DOHH2 (cell line): ENCODE results near the gene PRDX5.

Source experiments
- H3F3A ChIP-seq: fragments of 200-600 bp; sonication (generic), shearing (Covaris generic); 2 replicates; pipeline ENCODE4 v1.6.0; 2016; ENCODE audit warnings: antibody characterized with exemption, mild to moderate bottlenecking; ENCODE audit not compliant: control insufficient read depth, insufficient read depth
- H3K27ac ChIP-seq: fragments of 200-600 bp; sonication (generic); 2 replicates; pipeline ENCODE4 v1.5.1; 2014; ENCODE audit warnings: low read depth, mild to moderate bottlenecking, low read length, moderate library complexity
- H3K27me3 ChIP-seq: fragments of 200-600 bp; sonication (generic); 2 replicates; pipeline ENCODE4 v1.6.1; 2014; ENCODE audit warnings: mild to moderate bottlenecking, low read length, mixed read lengths; ENCODE audit not compliant: control insufficient read depth
- H3K36me3 ChIP-seq: fragments of 200-600 bp; sonication (generic); 2 replicates; pipeline ENCODE4 v1.6.1; 2014; ENCODE audit warnings: mild to moderate bottlenecking, low read length, moderate library complexity, mixed read lengths; ENCODE audit not compliant: control insufficient read depth
- H3K4me1 ChIP-seq: fragments of 200-600 bp; sonication (generic); 2 replicates; pipeline ENCODE4 v1.6.1; 2014; ENCODE audit warnings: mild to moderate bottlenecking, low read length, mixed read lengths; ENCODE audit not compliant: control insufficient read depth
- H3K4me2 ChIP-seq: fragments of 200-600 bp; sonication (generic); 2 replicates; pipeline ENCODE4 v1.6.0; 2014; ENCODE audit warnings: mild to moderate bottlenecking, low read length, moderate library complexity
- H3K4me3 ChIP-seq: fragments of 200-600 bp; sonication (generic); 2 replicates; pipeline ENCODE4 v1.5.1; 2014; ENCODE audit warnings: mild to moderate bottlenecking, low read length, mixed read lengths
- H3K79me2 ChIP-seq: fragments of 200-600 bp; sonication (generic); 2 replicates; pipeline ENCODE4 v1.6.1; 2014; ENCODE audit warnings: mild to moderate bottlenecking, low read length, mixed read lengths; ENCODE audit not compliant: control insufficient read depth
- H3K9me2 ChIP-seq: fragments of 200-600 bp; sonication (generic); replicated peaks from 2 replicates; pipeline ENCODE4 v1.6.1; 2014; ENCODE audit warnings: mild to moderate bottlenecking, low read length, mixed read lengths; ENCODE audit not compliant: control insufficient read depth
- H3K9me3 ChIP-seq: fragments of 200-600 bp; sonication (generic); 2 replicates; pipeline ENCODE4 v1.6.1; 2014; ENCODE audit warnings: antibody characterized with exemption, low read length, mixed read lengths; ENCODE audit not compliant: control insufficient read depth, insufficient read depth
- H4K20me1 ChIP-seq: fragments of 200-600 bp; sonication (generic); 2 replicates; pipeline ENCODE4 v1.6.0; 2014; ENCODE audit warnings: low read depth, mild to moderate bottlenecking, antibody characterized with exemption, low read length, moderate library complexity; ENCODE audit not compliant: control insufficient read depth, insufficient read depth
- CTCF ChIP-seq: fragments of 200-600 bp; sonication (generic); IDR thresholded peaks from one replicate; pipeline ENCODE4 v1.5.1; 2014; ENCODE audit warnings: antibody characterized with exemption, mild to moderate bottlenecking, low read depth, low read length; ENCODE audit not compliant: poor library complexity, severe bottlenecking
- EZH2phosphoT487 ChIP-seq: fragments of 200-600 bp; sonication (generic); IDR thresholded peaks from 2 replicates; pipeline ENCODE4 v1.6.1; 2017; ENCODE audit warnings: borderline replicate concordance, mild to moderate bottlenecking, antibody characterized with exemption, low read length, moderate library complexity, mixed read lengths

Gene PRDX5

DNA sequence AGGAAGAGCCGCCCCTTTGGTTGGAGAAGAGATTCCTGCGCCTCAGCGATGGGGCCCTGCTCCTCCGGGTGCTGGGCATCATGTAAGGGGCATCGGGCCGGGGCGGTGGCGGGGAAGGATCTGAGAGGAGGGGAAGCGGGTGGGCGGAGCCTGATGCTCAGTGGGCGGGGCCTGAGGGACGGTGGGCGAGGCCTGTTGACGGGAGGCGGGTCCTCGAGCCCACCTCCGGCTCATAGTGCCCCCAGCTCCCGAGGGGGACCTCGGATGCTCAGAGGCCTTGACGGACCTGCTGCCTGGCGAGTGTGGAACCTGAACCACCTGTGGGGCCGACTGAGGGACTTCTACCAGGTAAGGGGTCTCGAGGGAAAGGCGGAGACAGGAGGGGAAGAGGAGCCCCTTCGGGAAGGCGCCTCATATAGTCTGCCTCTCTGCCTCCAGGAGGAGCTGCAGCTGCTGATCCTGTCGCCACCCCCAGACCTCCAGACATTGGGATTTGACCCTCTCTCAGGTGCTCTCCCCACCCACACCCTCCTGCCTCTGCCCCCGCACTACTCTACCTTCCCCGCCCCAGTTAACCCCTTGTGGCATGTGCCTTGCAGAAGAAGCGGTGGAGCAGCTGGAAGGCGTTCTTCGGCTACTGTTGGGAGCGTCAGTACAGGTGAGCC lies 22.9 kb downstream of the PRDX5 start:
- peak; percentile 48 for TF ChIP-seq CTCF
- no peak for TF ChIP-seq EZH2phosphoT487
- H3K4me3 ChIP-seq = peak overlapping the region; percentile 81
- H3K4me2 ChIP-seq = peak overlapping the region; percentile 86
- no peaks in the 10 kb centered on the region for H3K9me2 ChIP-seq
- H4K20me1 ChIP-seq = peaks cover 8% of the 10 kb centered on the region; the same call in 1 of the 2 replicates
- H3K36me3 ChIP-seq = peaks cover 40% of the 10 kb centered on the region
- no peaks in the 10 kb centered on the region for H3K27me3 ChIP-seq
- peaks cover 16% of the 10 kb centered on the region for H3K79me2 ChIP-seq
- H3K9me3 ChIP-seq = no peaks in the 10 kb centered on the region
- no peaks in the 10 kb centered on the region; the same call in 1 of the 2 replicates for H3F3A ChIP-seq
- H3K27ac ChIP-seq = peak overlapping the region; percentile 87
- peaks cover 54% of the 10 kb centered on the region for H3K4me1 ChIP-seq

DNA sequence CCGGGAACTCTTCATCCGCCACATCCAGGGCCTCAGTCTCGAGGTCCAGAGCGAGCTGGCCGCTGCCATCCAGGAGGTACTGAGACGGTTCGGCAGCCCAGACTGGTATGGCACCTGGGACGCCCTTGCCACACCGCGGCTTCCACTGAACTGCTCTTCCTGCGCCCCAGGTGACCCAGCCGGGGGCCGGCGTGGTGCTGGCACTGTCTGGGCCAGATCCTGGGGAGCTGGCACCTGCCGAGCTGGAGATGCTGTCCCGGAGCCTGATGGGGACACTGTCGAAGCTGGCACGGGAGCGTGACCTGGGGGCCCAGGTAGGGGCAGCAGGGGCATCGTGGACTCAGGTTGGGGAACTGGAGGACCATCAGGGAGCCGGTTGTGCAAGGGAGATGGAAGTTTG lies 23.5 kb downstream of the PRDX5 start:
- Histone ChIP-seq H3K79me2 (peaks cover 16% of the 10 kb centered on the region), H3K9me3 (no peaks in the 10 kb centered on the region), H3K4me1 (peaks cover 49% of the 10 kb centered on the region), H3K4me2 (peak overlapping the region; percentile 86), H4K20me1 (peaks cover 8% of the 10 kb centered on the region; the same call in 1 of the 2 replicates), H3K27me3 (no peaks in the 10 kb centered on the region), H3K9me2 (no peaks in the 10 kb centered on the region), H3K27ac (no peak overlapping the region), H3K4me3 (peak overlapping the region; percentile 81; the same call in 1 of the 2 replicates), H3F3A (no peaks in the 10 kb centered on the region; the same call in 1 of the 2 replicates), H3K36me3 (peaks cover 40% of the 10 kb centered on the region)
- TF ChIP-seq EZH2phosphoT487 (no peak), CTCF (no peak)

GRCh38 chr11:64341851-64342791 lies 24.2 kb downstream of the PRDX5 start:
- Histone ChIP-seq H3K27me3 (no peaks in the 10 kb centered on the region), H3K4me3 (peak overlapping the region; percentile 33; the same call in 1 of the 2 replicates), H3K4me2 (peak overlapping the region; percentile 46), H3K79me2 (peaks cover 16% of the 10 kb centered on the region), H3K27ac (no peak overlapping the region), H3K4me1 (peaks cover 46% of the 10 kb centered on the region), H4K20me1 (peaks cover 8% of the 10 kb centered on the region; the same call in 1 of the 2 replicates), H3K9me3 (no peaks in the 10 kb centered on the region), H3F3A (no peaks in the 10 kb centered on the region; the same call in 1 of the 2 replicates), H3K36me3 (peaks cover 40% of the 10 kb centered on the region), H3K9me2 (no peaks in the 10 kb centered on the region)
- TF ChIP-seq EZH2phosphoT487 (no peak), CTCF (no peak)
